PC-3 (cell line): ENCODE measurements around the gene DHRS11.

Experiments used
- EZH2 ChIP-seq: fragments of 300-600 bp; sonication (generic); IDR thresholded peaks from one replicate; pipeline ENCODE4 v1.6.1; 2017; ENCODE audit warnings: antibody characterized with exemption, mild to moderate bottlenecking, low read length; ENCODE audit not compliant: unreplicated experiment
- EZH2phosphoT487 ChIP-seq: fragments of 300-600 bp; sonication (generic); IDR thresholded peaks from 2 replicates; pipeline ENCODE4 v1.6.1; 2018; ENCODE audit warnings: mild to moderate bottlenecking, antibody characterized with exemption, low read length, borderline replicate concordance
- TF ChIP-seq, protein P1 (sequence below): fragments of 300-600 bp; sonication (generic); conservative IDR thresholded peaks from 2 replicates; pipeline ENCODE4 v1.5.1; 2017; ENCODE audit warnings: antibody characterized with exemption, low read depth, mild to moderate bottlenecking, low read length

DNA sequence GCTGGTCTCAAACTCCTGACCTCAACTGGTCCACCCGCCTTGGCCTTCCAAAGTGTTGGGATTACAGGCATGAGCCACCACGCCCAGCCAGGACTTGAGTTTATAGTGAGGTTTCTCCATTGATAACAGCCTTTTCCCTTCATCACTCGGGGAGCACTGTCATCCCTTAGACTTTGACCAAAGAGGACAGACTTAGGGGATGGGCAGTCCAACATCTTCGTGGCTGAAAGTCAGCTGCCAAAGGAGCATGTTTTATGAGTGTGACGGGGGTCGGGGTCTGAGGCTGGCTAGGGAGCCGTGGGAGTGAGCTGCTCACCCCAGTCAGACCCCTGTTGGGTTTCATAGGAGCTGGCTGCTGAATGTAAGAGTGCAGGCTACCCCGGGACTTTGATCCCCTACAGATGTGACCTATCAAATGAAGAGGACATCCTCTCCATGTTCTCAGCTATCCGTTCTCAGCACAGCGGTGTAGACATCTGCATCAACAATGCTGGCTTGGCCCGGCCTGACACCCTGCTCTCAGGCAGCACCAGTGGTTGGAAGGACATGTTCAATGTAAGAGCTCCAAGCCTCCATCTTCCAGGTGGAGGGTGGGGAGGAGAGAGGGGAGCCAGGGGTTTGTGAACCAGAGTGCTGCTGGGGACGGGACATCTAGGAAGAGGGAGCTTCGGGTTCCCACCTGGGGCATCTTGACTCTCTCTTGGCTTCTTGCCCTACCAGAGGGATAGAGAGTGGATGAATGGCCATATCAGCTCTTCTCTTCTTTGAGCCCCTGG is 3.1 kb downstream of the DHRS11 start:
- TF ChIP-seq, protein P1, sequence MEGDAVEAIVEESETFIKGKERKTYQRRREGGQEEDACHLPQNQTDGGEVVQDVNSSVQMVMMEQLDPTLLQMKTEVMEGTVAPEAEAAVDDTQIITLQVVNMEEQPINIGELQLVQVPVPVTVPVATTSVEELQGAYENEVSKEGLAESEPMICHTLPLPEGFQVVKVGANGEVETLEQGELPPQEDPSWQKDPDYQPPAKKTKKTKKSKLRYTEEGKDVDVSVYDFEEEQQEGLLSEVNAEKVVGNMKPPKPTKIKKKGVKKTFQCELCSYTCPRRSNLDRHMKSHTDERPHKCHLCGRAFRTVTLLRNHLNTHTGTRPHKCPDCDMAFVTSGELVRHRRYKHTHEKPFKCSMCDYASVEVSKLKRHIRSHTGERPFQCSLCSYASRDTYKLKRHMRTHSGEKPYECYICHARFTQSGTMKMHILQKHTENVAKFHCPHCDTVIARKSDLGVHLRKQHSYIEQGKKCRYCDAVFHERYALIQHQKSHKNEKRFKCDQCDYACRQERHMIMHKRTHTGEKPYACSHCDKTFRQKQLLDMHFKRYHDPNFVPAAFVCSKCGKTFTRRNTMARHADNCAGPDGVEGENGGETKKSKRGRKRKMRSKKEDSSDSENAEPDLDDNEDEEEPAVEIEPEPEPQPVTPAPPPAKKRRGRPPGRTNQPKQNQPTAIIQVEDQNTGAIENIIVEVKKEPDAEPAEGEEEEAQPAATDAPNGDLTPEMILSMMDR: no peak
- TF ChIP-seq EZH2 (no peak), EZH2phosphoT487 (no peak)
